Testis (tissue), 2 donors: ENCODE data around the gene DIPK1C.

Experiments
- POLR2A ChIP-seq: fragments of 450-650 bp; IDR thresholded peaks from one replicate; pipeline ENCODE4 v1.6.1; 2017; ENCODE audit warnings: antibody characterized with exemption, mild to moderate bottlenecking, moderate library complexity
- TF ChIP-seq, protein P1 (sequence below), 3 experiments: fragments of 450-650 bp in 2 of 3; fragments of 200-600 bp in 1 of 3; sonication (generic) in 1 of 3; IDR thresholded peaks; one replicate each; pipeline ENCODE4 v1.5.1; 2016 to 2019; ENCODE audit warnings: antibody characterized with exemption in 3 of 3, mild to moderate bottlenecking in 2 of 3, moderate library complexity in 1 of 3

DNA sequence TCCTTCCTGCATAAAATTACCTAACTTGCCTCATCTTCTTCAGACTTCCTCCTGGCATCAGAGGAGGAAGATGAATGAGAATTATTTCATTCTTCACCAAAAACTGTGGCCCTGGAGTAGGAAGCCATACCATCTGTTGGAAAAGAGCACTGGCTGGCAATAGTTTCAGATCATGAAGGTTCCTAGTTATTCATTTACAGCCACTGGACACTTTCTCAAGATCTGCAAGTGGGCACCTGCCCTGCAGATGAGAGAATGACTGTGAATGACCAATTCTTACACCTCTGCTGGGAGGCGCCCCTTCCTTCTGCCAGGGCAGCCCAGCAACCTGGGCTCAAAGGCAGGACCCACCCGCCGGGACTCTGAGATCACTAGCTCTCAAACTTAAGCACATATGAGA, 13.0 kb downstream of the DIPK1C start:
- TF ChIP-seq POLR2A: no peak
- TF ChIP-seq, protein P1, sequence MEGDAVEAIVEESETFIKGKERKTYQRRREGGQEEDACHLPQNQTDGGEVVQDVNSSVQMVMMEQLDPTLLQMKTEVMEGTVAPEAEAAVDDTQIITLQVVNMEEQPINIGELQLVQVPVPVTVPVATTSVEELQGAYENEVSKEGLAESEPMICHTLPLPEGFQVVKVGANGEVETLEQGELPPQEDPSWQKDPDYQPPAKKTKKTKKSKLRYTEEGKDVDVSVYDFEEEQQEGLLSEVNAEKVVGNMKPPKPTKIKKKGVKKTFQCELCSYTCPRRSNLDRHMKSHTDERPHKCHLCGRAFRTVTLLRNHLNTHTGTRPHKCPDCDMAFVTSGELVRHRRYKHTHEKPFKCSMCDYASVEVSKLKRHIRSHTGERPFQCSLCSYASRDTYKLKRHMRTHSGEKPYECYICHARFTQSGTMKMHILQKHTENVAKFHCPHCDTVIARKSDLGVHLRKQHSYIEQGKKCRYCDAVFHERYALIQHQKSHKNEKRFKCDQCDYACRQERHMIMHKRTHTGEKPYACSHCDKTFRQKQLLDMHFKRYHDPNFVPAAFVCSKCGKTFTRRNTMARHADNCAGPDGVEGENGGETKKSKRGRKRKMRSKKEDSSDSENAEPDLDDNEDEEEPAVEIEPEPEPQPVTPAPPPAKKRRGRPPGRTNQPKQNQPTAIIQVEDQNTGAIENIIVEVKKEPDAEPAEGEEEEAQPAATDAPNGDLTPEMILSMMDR (IDR thresholded peaks at IDR 0.05): no peak
